ENCODE measurements around the gene LSP1.

The LSP1 gene

DNA sequence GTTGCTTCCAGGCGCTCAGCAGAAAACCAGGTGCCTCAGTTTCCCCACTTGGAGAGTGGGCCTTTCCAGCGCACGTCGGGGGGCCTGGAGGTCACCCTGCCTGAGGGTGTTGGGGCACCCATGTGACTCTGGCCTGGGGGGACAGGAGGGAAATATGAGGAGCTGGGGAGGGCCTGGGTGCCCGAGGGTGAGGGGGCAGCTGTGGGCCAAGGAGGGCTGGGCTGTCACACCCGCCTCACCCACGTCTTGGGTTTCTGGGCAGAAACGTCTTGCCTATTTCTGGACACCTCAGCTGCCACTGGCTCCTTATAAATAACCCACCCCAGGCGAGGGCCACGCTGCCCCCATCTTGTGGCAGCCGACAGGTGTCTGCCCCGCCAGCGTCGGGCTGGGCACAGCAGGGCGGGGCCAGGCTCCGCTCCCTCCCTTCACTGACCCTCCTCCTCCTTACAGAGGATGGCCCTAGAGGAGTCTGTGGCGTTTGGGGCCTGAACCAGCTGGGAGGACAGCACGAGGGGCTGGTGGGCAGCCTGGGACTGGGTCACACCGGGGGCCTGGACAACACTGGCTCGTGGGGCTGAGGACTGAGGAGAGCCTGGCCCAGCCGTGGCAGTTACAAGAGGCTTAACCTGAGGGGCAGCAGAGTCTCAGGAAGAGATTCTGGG is 68.2 kb downstream of the LSP1 start:
- no peak for DNase-seq
- Histone ChIP-seq H3K4me2 (ENCODE audit: low read depth, low read length) (no peak overlapping the region), H3F3A (ENCODE audit: insufficient read depth, low read length) (no peaks in the 10 kb centered on the region), H3K27ac (ENCODE audit: low read length) (no peak overlapping the region), H3K9me2 (replicated peaks; ENCODE audit: insufficient read depth, low read length) (no peaks in the 10 kb centered on the region), H3K9me3 (replicated peaks; ENCODE audit: insufficient read depth, low read length) (no peaks in the 10 kb centered on the region), H3K27me3 (replicated peaks; ENCODE audit: insufficient read depth, low read length) (peaks cover 81% of the 10 kb centered on the region), H4K20me1 (ENCODE audit: insufficient read depth, low read length) (no peaks in the 10 kb centered on the region; the same call in 1 of the 2 replicates), H3K36me3 (replicated peaks; ENCODE audit: insufficient read depth, low read length) (no peaks in the 10 kb centered on the region), H3K4me1 (ENCODE audit: low read length) (no peaks in the 10 kb centered on the region), H2AFZ (ENCODE audit: low read length) (no peak overlapping the region), H3K4me3 (ENCODE audit: low read length) (no peak overlapping the region), H3K9ac (ENCODE audit: low read length) (no peak overlapping the region), H3K79me2 (ENCODE audit: low read length) (no peaks in the 10 kb centered on the region)
- no peak for TF ChIP-seq EZH2phosphoT487 (IDR thresholded peaks at IDR 0.05; ENCODE audit: low read length)

DNA sequence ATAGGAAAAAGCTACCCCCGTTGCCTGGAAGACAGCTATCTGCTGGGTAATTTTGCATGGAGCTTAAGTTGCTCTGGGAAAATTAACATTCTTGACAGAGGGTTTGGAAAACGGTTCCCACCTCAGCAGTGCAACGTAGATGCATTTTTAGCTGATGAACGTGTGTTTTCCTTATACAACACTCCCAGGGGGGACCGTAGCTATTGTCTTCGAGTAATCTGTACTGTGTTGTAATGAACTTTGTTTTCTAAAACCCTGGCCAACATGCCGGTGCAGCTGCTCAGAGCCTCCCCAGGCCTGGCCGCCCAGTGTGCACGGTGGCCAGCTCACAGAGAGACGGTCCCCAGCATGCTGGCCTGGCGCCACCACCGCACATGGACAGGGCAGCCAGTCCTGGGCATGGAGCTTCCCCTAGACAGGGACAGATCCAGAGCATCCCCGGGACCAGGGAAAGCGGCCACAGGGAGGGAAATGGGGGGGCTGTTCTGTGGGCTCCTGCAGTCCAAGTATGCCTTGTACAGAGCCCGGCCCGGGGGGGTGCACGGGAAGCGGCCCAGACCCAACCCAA is 68.8 kb downstream of the LSP1 start:
- no peak for DNase-seq
- H3K4me2 ChIP-seq (ENCODE audit: low read depth, low read length): no peak overlapping the region

DNA sequence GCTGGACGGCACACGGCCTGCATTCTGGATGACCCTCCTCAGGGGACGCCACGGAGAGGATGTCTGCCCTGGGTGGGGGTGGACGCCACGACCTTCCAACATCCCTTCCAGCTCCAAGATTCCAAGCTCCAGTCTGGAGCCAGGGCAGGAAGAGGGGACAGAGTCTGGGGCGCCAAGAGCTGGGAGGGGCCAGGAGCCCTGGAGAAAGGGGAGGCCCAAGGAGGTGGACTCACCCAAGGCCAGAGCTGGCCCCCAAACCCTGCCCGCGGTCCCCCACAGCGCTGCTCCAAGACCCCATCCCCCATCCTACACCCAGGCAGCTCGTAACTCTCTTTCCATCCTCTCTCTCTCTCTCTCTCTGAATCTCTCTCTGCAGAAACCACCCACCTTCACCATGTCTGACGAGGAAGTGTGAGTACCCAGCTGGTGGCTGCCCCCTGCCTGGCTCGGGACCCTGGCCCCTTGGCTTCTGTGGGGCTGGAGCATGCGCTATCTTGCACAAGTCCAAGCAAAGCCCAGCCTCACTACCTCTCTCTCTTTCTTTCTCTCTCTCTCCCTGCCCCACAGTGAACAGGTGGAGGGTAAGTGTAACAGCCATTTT is 69.7 kb downstream of the LSP1 start:
- Histone ChIP-seq H3K27ac (ENCODE audit: low read length) (no peak overlapping the region), H3K9ac (ENCODE audit: low read length) (no peak overlapping the region), H2AFZ (ENCODE audit: low read length) (no peak overlapping the region), H3K27me3 (replicated peaks; ENCODE audit: insufficient read depth, low read length) (peaks cover 96% of the 10 kb centered on the region), H4K20me1 (ENCODE audit: insufficient read depth, low read length) (no peaks in the 10 kb centered on the region), H3F3A (ENCODE audit: insufficient read depth, low read length) (no peaks in the 10 kb centered on the region), H3K9me2 (replicated peaks; ENCODE audit: insufficient read depth, low read length) (no peaks in the 10 kb centered on the region), H3K4me3 (ENCODE audit: low read length) (no peak overlapping the region), H3K36me3 (replicated peaks; ENCODE audit: insufficient read depth, low read length) (no peaks in the 10 kb centered on the region), H3K9me3 (replicated peaks; ENCODE audit: insufficient read depth, low read length) (no peaks in the 10 kb centered on the region), H3K4me1 (ENCODE audit: low read length) (no peaks in the 10 kb centered on the region), H3K4me2 (ENCODE audit: low read depth, low read length) (no peak overlapping the region), H3K79me2 (ENCODE audit: low read length) (no peaks in the 10 kb centered on the region)
- DNase-seq: no peak
- TF ChIP-seq, protein P1, sequence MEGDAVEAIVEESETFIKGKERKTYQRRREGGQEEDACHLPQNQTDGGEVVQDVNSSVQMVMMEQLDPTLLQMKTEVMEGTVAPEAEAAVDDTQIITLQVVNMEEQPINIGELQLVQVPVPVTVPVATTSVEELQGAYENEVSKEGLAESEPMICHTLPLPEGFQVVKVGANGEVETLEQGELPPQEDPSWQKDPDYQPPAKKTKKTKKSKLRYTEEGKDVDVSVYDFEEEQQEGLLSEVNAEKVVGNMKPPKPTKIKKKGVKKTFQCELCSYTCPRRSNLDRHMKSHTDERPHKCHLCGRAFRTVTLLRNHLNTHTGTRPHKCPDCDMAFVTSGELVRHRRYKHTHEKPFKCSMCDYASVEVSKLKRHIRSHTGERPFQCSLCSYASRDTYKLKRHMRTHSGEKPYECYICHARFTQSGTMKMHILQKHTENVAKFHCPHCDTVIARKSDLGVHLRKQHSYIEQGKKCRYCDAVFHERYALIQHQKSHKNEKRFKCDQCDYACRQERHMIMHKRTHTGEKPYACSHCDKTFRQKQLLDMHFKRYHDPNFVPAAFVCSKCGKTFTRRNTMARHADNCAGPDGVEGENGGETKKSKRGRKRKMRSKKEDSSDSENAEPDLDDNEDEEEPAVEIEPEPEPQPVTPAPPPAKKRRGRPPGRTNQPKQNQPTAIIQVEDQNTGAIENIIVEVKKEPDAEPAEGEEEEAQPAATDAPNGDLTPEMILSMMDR (IDR thresholded peaks at IDR 0.05; ENCODE audit: low read length): no peak
- no peak for TF ChIP-seq EZH2 (optimal IDR thresholded peaks at IDR 0.05; ENCODE audit: low read depth, low read length)

More for the DNA sequence above, 68.8 kb downstream of the LSP1 start:
- Histone ChIP-seq H3K9me2 (replicated peaks; ENCODE audit: insufficient read depth, low read length) (no peaks in the 10 kb centered on the region), H3K4me1 (ENCODE audit: low read length) (no peaks in the 10 kb centered on the region), H3K27ac (ENCODE audit: low read length) (no peak overlapping the region), H3K79me2 (ENCODE audit: low read length) (no peaks in the 10 kb centered on the region), H4K20me1 (ENCODE audit: insufficient read depth, low read length) (no peaks in the 10 kb centered on the region; the same call in 1 of the 2 replicates), H3K4me3 (ENCODE audit: low read length) (no peak overlapping the region), H2AFZ (ENCODE audit: low read length) (no peak overlapping the region), H3K36me3 (replicated peaks; ENCODE audit: insufficient read depth, low read length) (no peaks in the 10 kb centered on the region), H3F3A (ENCODE audit: insufficient read depth, low read length) (no peaks in the 10 kb centered on the region), H3K9me3 (replicated peaks; ENCODE audit: insufficient read depth, low read length) (no peaks in the 10 kb centered on the region), H3K9ac (ENCODE audit: low read length) (no peak overlapping the region), H3K27me3 (replicated peaks; ENCODE audit: insufficient read depth, low read length) (peaks cover 87% of the 10 kb centered on the region)
- TF ChIP-seq, protein P1 (IDR thresholded peaks at IDR 0.05; ENCODE audit: low read length): no peak
- TF ChIP-seq EZH2 (optimal IDR thresholded peaks at IDR 0.05; ENCODE audit: low read depth, low read length) (no peak), EZH2phosphoT487 (IDR thresholded peaks at IDR 0.05; ENCODE audit: low read length) (no peak)

Measured in MM.1S (cell line).